ENCODE measurements around the gene TBC1D10B. TPM values are rescaled to one million over a fixed set of nuclear protein-coding genes. Genes with fewer than 3 reads are reported as not detected.

The TBC1D10B gene
- polyA plus RNA-seq, 6 donors from 2014 or later = 6.2 to 16.9 (median 9.7) TPM

GRCh38 chr16:30394592-30395154, 24.4 kb upstream of the TBC1D10B start:
- peak overlapping the region; percentile 77 to 97 (median 90) for H3K4me3 Mint-ChIP-seq
- no peaks in the 10 kb centered on the region for H3K27me3 Mint-ChIP-seq
- ATAC-seq (ENCODE audit: low read depth in 2 of 2) (no peak), DNase-seq (no peak)
- peak overlapping the region in 4 of 6 donors; percentile 49 to 95 (median 72) for H3K27ac Mint-ChIP-seq
- no peaks in the 10 kb centered on the region for H3K9me3 Mint-ChIP-seq
- H3K36me3 Mint-ChIP-seq = no peaks in the 10 kb centered on the region
- peaks cover 23 to 38% (median 28%) of the 10 kb centered on the region in 3 donors for H3K4me1 Mint-ChIP-seq

GRCh38 chr16:30383521-30383920, 13.2 kb upstream of the TBC1D10B start:
- Mint-ChIP-seq H3K27me3 (no peaks in the 10 kb centered on the region), H3K4me1 (peaks cover 31 to 46% (median 41%) of the 10 kb centered on the region in 3 donors), H3K36me3 (no peaks in the 10 kb centered on the region), H3K27ac (peak overlapping the region in 3 of 6 donors; percentile 67 to 100 (median 89)), H3K9me3 (no peaks in the 10 kb centered on the region), H3K4me3 (peak overlapping the region; percentile 29 to 93 (median 72))
- ATAC-seq (ENCODE audit: low read depth in 2 of 2) (no peak), DNase-seq (no peak)

- Mint-ChIP-seq H3K27me3 (no peaks in the 10 kb centered on the region), H3K27ac (peak within 1 kb of the TSS; percentile 86 to 100 (median 95)), H3K9me3 (no peaks in the 10 kb centered on the region), H3K4me1 (peaks cover 42 to 56% (median 54%) of the 10 kb centered on the region in 3 donors), H3K36me3 (no peaks in the 10 kb centered on the region), H3K4me3 (peak within 1 kb of the TSS; percentile 83 to 94 (median 92))
- DNase-seq (peak; percentile 72), ATAC-seq (ENCODE audit: low read depth in 2 of 2) (peak; percentile 29)
These were observed 12.0 kb upstream of the TBC1D10B start, which contains the start of gene SEPTIN1 for GRCh38 chr16:30382111-30382881. Gene SEPTIN1, minus strand, starts transcription at chr16:30382561. Its CDS starts 19 bp downstream, at chr16:30382542.

- H3K4me3 Mint-ChIP-seq = peak overlapping the region; percentile 83 to 94 (median 92)
- no peaks in the 10 kb centered on the region for H3K36me3 Mint-ChIP-seq
- H3K27ac Mint-ChIP-seq = peak overlapping the region; percentile 58 to 100 (median 85)
- DNase-seq = no peak
- no peaks in the 10 kb centered on the region for H3K27me3 Mint-ChIP-seq
- no peaks in the 10 kb centered on the region for H3K9me3 Mint-ChIP-seq
- ATAC-seq (ENCODE audit: low read depth in 2 of 2) = no peak
- H3K4me1 Mint-ChIP-seq = peaks cover 45 to 63% (median 58%) of the 10 kb centered on the region in 3 donors
These were observed 11.2 kb upstream of the TBC1D10B start for GRCh38 chr16:30381291-30382041.

- no peaks in the 10 kb centered on the region for H3K9me3 Mint-ChIP-seq
- peaks cover 45 to 63% (median 58%) of the 10 kb centered on the region in 3 donors for H3K4me1 Mint-ChIP-seq
- no peaks in the 10 kb centered on the region for H3K36me3 Mint-ChIP-seq
- ATAC-seq (ENCODE audit: low read depth in 2 of 2) (no peak), DNase-seq (no peak)
- peak overlapping the region in 4 of 6 donors; percentile 5 to 100 (median 92) for H3K27ac Mint-ChIP-seq
- H3K4me3 Mint-ChIP-seq = peak overlapping the region in 7 of 8 donors; percentile 42 to 94 (median 84)
- H3K27me3 Mint-ChIP-seq = no peaks in the 10 kb centered on the region
These were observed 10.5 kb upstream of the TBC1D10B start for GRCh38 chr16:30380803-30381208.

- H3K4me3 Mint-ChIP-seq = peak overlapping the region; percentile 69 to 99 (median 96)
- ATAC-seq (ENCODE audit: low read depth in 2 of 2) (no peak), DNase-seq (no peak)
- no peaks in the 10 kb centered on the region for H3K27me3 Mint-ChIP-seq
- peak overlapping the region; percentile 21 to 100 (median 100) for H3K27ac Mint-ChIP-seq
- peaks cover 45 to 65% (median 58%) of the 10 kb centered on the region in 3 donors for H3K4me1 Mint-ChIP-seq
- H3K9me3 Mint-ChIP-seq = no peaks in the 10 kb centered on the region
- H3K36me3 Mint-ChIP-seq = no peaks in the 10 kb centered on the region
These were observed 9.9 kb upstream of the TBC1D10B start for GRCh38 chr16:30380072-30380802.

- H3K9me3 Mint-ChIP-seq = no peaks in the 10 kb centered on the region
- H3K36me3 Mint-ChIP-seq = no peaks in the 10 kb centered on the region
- no peaks in the 10 kb centered on the region for H3K27me3 Mint-ChIP-seq
- DNase-seq = no peak
- peak overlapping the region; percentile 97 to 100 (median 100) for H3K27ac Mint-ChIP-seq
- H3K4me3 Mint-ChIP-seq = peak overlapping the region; percentile 93 to 99 (median 97)
- no peak for ATAC-seq (ENCODE audit: low read depth in 2 of 2)
- H3K4me1 Mint-ChIP-seq = peaks cover 45 to 64% (median 58%) of the 10 kb centered on the region in 3 donors
These were observed 9.0 kb upstream of the TBC1D10B start for GRCh38 chr16:30379158-30379783.

- Mint-ChIP-seq H3K9me3 (no peaks in the 10 kb centered on the region), H3K4me3 (peak overlapping the region; percentile 93 to 99 (median 97)), H3K36me3 (no peaks in the 10 kb centered on the region), H3K27ac (peak overlapping the region; percentile 100), H3K27me3 (no peaks in the 10 kb centered on the region), H3K4me1 (peaks cover 41 to 62% (median 53%) of the 10 kb centered on the region in 3 donors)
- ATAC-seq (ENCODE audit: low read depth in 2 of 2) (peak; percentile 78 to 80), DNase-seq (peak; percentile 99)
These were observed 8.2 kb upstream of the TBC1D10B start for GRCh38 chr16:30378236-30379157.

- no peaks in the 10 kb centered on the region for H3K36me3 Mint-ChIP-seq
- H3K4me3 Mint-ChIP-seq = peak overlapping the region; percentile 93 to 99 (median 97)
- H3K27ac Mint-ChIP-seq = peak overlapping the region; percentile 100
- peak; percentile 89 for DNase-seq
- ATAC-seq (ENCODE audit: low read depth in 2 of 2) = peak; percentile 55
- H3K27me3 Mint-ChIP-seq = no peaks in the 10 kb centered on the region
- H3K9me3 Mint-ChIP-seq = no peaks in the 10 kb centered on the region
- H3K4me1 Mint-ChIP-seq = peaks cover 39 to 58% (median 53%) of the 10 kb centered on the region in 3 donors
These were observed 7.5 kb upstream of the TBC1D10B start for GRCh38 chr16:30377812-30378235.

GRCh38 chr16:30377050-30377811, 6.9 kb upstream of the TBC1D10B start:
- peak in 1 of 2 donors; percentile 0 for ATAC-seq (ENCODE audit: low read depth in 2 of 2)
- H3K4me3 Mint-ChIP-seq = peak overlapping the region; percentile 93 to 99 (median 97)
- no peaks in the 10 kb centered on the region for H3K36me3 Mint-ChIP-seq

GRCh38 chr16:30376461-30376902, 6.2 kb upstream of the TBC1D10B start:
- H3K4me1 Mint-ChIP-seq = peaks cover 33 to 58% (median 52%) of the 10 kb centered on the region in 3 donors
- H3K9me3 Mint-ChIP-seq = no peaks in the 10 kb centered on the region
- H3K36me3 Mint-ChIP-seq = no peaks in the 10 kb centered on the region
- ATAC-seq (ENCODE audit: low read depth in 2 of 2) (no peak), DNase-seq (no peak)
- peak overlapping the region; percentile 34 to 100 (median 85) for H3K27ac Mint-ChIP-seq
- no peaks in the 10 kb centered on the region for H3K27me3 Mint-ChIP-seq
- H3K4me3 Mint-ChIP-seq = peak overlapping the region in 3 of 8 donors; percentile 15 to 76 (median 23)

More at GRCh38 chr16:30377050-30377811, 6.9 kb upstream of the TBC1D10B start:
- peaks cover 33 to 56% (median 52%) of the 10 kb centered on the region in 3 donors for H3K4me1 Mint-ChIP-seq
- no peaks in the 10 kb centered on the region for H3K27me3 Mint-ChIP-seq
- H3K27ac Mint-ChIP-seq = peak overlapping the region; percentile 100
- no peaks in the 10 kb centered on the region for H3K9me3 Mint-ChIP-seq
- no peak for DNase-seq

All from naive B cell (primary cell).